Calu3 (cell line): Measurements from ENCODE around the gene PIK3AP1. TPM values are rescaled to one million over a fixed set of nuclear protein-coding genes. Genes with fewer than 3 reads are reported as not detected.

Source experiments
- BruUV-seq: library from RNA; stranded (reverse); fragments of 400-500 nt; replicated peaks from 2 replicates; lab custom pipeline; 2021; lab: Mats Ljungman, UMichigan
- CTCF ChIA-PET: fragments of 300-600 bp; sonication (Branson Sonifier 250); formaldehyde crosslinking; loops from one replicate; lab custom pipeline; 2022; ENCODE audit warnings: antibody characterized with exemption; lab: Charles Lee
- DNase-seq: peaks from one replicate; pipeline ENCODE4 v3.0.0; 2022
- H3K27ac Mint-ChIP-seq: one replicate; pipeline ENCODE4 v1.8.0; 2022; ENCODE audit warnings: mixed read lengths; ENCODE audit not compliant: unreplicated experiment
- H3K27me3 Mint-ChIP-seq: one replicate; pipeline ENCODE4 v1.8.0; 2022; ENCODE audit warnings: mixed read lengths; ENCODE audit not compliant: unreplicated experiment
- H3K36me3 Mint-ChIP-seq: one replicate; pipeline ENCODE4 v1.8.0; 2022; ENCODE audit warnings: mild to moderate bottlenecking, moderate library complexity, mixed read lengths; ENCODE audit not compliant: insufficient read depth, unreplicated experiment
- H3K4me1 Mint-ChIP-seq: one replicate; pipeline ENCODE4 v1.8.0; 2022; ENCODE audit warnings: mild to moderate bottlenecking, low read depth, mixed read lengths; ENCODE audit not compliant: unreplicated experiment
- H3K4me3 Mint-ChIP-seq: one replicate; pipeline ENCODE4 v1.8.0; 2022; ENCODE audit warnings: mild to moderate bottlenecking, low read depth, moderate library complexity, mixed read lengths; ENCODE audit not compliant: unreplicated experiment
- H3K9me3 Mint-ChIP-seq: one replicate; pipeline ENCODE4 v1.8.0; 2022; ENCODE audit warnings: low read depth, mixed read lengths; ENCODE audit not compliant: unreplicated experiment
- CTCF ChIP-seq: fragments of 200-600 bp; IDR thresholded peaks from one replicate; pipeline ENCODE4 v1.8.0; 2022; ENCODE audit warnings: antibody characterized with exemption; ENCODE audit not compliant: unreplicated experiment
- intact Hi-C: fragments of 100-400 bp; cut with micrococcal nuclease; formaldehyde crosslinking; loops from one replicate; pipeline ENCODE4 v1.10.0; 2022; ENCODE audit not compliant: unreplicated experiment
- total RNA-seq: library from RNA; stranded (reverse); gene quantifications from 2 replicates; pipeline ENCODE4 v1.2.3, GENCODE V29; 2022

The PIK3AP1 gene
- total RNA-seq, 1 experiment from 2014 or later: 117 TPM

GRCh38 chr10:96642530-96642929 is 77.8 kb downstream of the PIK3AP1 start:
- H3K4me1 Mint-ChIP-seq: peaks cover 13% of the 10 kb centered on the region
- H3K27ac Mint-ChIP-seq: no peak overlapping the region
- DNase-seq: no peak
- no TSS peak for BruUV-seq
- intact Hi-C loops: loop anchor here (2.0 to 5.0 kb wide), 2 partner anchors 76 to 190 kb away; partner anchors contain the start of gene LCOR
- no peaks in the 10 kb centered on the region for H3K9me3 Mint-ChIP-seq
- no peak overlapping the region for H3K4me3 Mint-ChIP-seq
- CTCF ChIA-PET: interaction anchor here (0.6 to 0.8 kb wide), 4 partner anchors 59 to 392 kb away, joined by 3 to 7 read pairs (median 3); no protein-coding TSS in a partner anchor
- H3K27me3 Mint-ChIP-seq: no peaks in the 10 kb centered on the region
- peaks cover 45% of the 10 kb centered on the region for H3K36me3 Mint-ChIP-seq
- no peak for TF ChIP-seq CTCF

- Mint-ChIP-seq H3K36me3 (peaks cover 47% of the 10 kb centered on the region), H3K27me3 (no peaks in the 10 kb centered on the region), H3K9me3 (no peaks in the 10 kb centered on the region), H3K4me1 (peaks cover 13% of the 10 kb centered on the region), H3K27ac (no peak overlapping the region), H3K4me3 (no peak overlapping the region)
- no TSS peak for BruUV-seq
- TF ChIP-seq CTCF: no peak
- CTCF ChIA-PET: interaction anchor here (0.6 to 1.5 kb wide), 4 partner anchors 77 to 391 kb away, joined by 3 to 10 read pairs (median 5); no protein-coding TSS in a partner anchor
- intact Hi-C loops: loop anchor here (2.0 to 5.0 kb wide), 2 partner anchors 77 to 191 kb away; partner anchors contain the start of gene LCOR
- no peak for DNase-seq
Observed at GRCh38 chr10:96641396-96642295, 78.7 kb downstream of the PIK3AP1 start.

GRCh38 chr10:96639899-96640298 is 80.4 kb downstream of the PIK3AP1 start:
- Mint-ChIP-seq H3K27me3 (no peaks in the 10 kb centered on the region), H3K27ac (no peak overlapping the region), H3K9me3 (no peaks in the 10 kb centered on the region), H3K36me3 (peaks cover 38% of the 10 kb centered on the region), H3K4me3 (no peak overlapping the region), H3K4me1 (peaks cover 11% of the 10 kb centered on the region)
- CTCF ChIA-PET: interaction anchor here (1.2 to 1.5 kb wide), 2 partner anchors 25 to 79 kb away, joined by 7 to 10 read pairs; no protein-coding TSS in a partner anchor
- intact Hi-C loops: loop anchor here (5.0 kb wide), 1 partner anchor 192 kb away; the partner anchor contains the start of gene LCOR
- no TSS peak for BruUV-seq
- no peak for TF ChIP-seq CTCF
- DNase-seq: no peak

- H3K27me3 Mint-ChIP-seq: no peaks in the 10 kb centered on the region
- H3K36me3 Mint-ChIP-seq: peaks cover 42% of the 10 kb centered on the region
- no peak for DNase-seq
- no peaks in the 10 kb centered on the region for H3K9me3 Mint-ChIP-seq
- intact Hi-C loops: no loop called here
- H3K4me3 Mint-ChIP-seq: no peak overlapping the region
- CTCF ChIA-PET: no interaction called here
- no peak overlapping the region for H3K27ac Mint-ChIP-seq
- BruUV-seq: no TSS peak
- no peak for TF ChIP-seq CTCF
- H3K4me1 Mint-ChIP-seq: peaks cover 11% of the 10 kb centered on the region
Observed at GRCh38 chr10:96638696-96639095, 81.6 kb downstream of the PIK3AP1 start.
